GOT3 (cell line): ENCODE data around the gene SS18L1.
"Not testable (repeated sequence)": the region's sequence is repeated elsewhere in the genome, so short reads cannot be mapped to it uniquely, and the experiment has no call there.

ENCODE experiments used
- DNase-seq: peaks from one replicate; lab custom pipeline; 2025; ENCODE audit warnings: mixed read lengths; lab: John Stamatoyannopoulos, UW

The SS18L1 gene

DNA sequence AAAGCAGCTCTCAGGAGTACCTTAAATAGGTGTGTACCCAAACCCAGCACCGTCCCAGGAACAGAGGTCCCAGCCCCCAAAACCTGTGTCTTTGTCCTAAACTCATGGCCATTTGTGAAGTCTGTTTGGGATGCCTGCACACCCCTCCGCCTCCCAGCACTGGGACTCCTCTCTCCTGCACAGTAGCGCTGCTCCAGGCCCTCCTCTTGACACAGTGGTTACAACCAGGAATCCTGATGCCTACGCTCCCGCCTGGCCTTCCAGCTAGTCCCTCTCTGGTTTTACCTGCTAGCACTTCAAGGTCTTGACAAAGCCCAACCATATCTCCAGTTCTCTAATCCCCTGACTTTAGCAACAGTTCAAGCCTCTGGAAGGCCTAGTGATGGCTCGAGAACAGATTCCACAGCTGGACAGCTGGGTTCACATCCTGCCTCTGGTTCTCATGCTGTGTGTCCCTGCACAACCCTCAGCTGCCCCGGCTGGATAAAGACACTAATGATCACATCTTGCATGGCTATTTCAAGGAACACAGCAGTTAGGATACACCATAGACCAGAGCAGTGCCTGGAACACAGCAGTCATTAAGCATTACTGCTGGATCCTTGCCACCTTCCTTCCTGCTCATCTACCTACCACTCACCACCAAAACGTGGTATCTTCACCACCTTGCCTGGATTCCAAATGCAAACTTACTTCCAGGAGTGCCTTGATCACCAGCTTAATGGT, 5.9 kb upstream of the SS18L1 start:
- DNase-seq = no peak

DNA sequence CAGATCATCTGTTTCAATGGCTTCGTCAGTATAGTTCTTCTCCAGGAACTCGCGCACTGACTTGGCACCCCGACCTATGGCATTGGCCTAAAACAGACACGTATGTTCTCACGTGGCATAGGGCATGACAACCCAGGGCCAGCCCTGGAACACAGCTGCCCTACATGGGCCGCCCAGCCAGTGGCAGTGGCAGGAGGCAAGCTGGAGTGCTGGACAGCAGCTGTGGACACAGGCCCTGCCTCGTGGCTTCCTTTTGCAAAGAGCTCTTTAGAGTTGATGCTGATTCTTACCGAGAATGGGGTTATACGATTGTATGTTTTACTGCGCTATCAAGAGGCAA, 5.4 kb upstream of the SS18L1 start:
- DNase-seq = no peak

DNA sequence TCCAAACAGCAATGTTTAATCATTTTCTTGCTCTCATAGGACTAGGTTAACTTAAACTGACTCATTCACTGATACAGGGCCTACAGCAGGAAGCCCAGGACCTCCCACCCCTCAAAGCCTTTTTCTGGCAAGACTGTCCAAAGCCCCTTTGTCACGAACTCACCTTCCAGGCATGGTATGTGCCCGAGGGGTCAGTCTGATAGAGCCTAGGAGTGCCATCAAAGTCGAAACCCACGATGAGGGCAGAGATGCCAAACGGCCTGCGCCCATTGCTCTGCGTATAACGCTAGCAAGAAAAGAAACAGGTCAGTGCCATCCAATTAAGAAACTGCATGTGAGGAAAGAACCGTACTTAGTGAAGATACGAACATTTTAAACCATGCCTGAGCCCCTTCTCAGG, 4.7 kb upstream of the SS18L1 start:
- no peak for DNase-seq

DNA sequence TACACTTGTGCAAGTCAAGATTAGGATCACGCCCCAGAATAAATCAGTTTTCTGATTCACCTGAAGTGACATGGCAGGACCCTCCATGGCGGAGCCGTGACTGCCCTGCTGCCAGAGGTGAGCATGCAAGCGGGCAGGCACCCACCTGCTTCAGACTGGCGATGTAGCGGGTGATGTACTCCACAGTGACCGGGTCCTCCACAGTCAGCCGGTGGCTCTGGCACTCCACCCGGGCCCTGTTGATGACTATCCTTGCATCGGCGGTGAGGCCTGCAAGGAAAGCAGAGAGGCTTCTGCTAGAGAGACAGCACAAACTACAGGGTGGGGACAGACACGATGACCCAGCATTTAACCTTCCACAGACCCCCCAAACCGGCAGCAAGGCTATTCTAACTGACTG, 3.9 kb upstream of the SS18L1 start:
- no peak for DNase-seq

DNA sequence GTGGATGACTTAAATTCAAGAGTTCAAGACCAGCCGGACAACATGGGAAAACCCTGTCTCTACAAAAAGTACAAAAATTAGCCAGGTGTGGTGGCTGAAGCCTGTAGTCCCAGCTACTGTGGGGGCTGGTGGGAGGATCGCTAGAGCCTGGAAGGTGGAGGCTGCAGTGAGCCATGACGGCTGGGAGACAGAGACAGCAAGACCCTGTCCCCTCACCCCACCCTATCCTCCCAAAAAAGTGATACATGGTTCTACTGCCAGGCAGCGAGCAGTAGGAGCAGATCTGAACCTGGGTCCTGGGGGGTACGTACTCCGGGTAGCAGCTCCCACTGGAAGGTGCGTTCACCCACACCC, 2.5 kb upstream of the SS18L1 start:
- no peak for DNase-seq

DNA sequence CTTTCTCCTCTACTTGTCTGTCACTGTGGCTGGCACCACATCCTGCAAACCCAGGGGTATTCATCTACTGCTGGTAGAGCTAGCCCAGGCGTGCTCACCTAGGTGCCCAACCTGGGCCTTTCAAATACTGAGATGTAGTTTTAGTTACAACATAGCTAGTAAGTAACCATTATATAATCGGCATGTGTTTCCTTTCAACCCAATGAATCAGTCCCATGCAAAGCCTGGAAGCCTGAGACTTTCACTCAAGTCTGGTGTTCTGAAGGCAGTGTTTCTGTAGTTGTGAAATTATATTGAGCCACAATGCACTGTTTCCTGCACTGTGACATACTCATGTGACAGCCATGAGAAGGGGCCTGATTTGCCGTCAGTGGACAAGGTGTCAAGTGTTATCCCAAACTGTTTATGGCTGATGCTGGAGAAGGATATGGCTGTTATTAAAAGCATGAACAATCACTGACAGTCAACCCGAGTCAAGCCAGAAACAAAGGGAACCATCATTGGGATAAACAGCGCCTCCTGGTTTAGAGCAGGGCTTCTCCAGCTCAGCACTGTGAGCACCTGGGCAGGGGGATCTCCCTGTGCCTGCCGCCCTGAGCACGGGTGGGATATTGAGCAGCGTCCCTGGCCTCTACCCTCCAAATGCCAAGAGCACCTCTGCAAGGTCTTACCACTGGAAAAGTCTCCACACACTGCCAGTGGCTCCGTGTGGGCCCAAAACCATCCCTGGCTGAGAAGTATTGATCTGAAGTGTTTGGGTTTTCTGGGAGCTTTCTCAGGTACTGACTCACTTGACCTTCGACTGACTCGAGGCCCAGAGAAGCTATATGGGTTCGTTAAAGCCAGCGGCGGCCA, 1.9 kb upstream of the SS18L1 start:
- DNase-seq = no peak

DNA sequence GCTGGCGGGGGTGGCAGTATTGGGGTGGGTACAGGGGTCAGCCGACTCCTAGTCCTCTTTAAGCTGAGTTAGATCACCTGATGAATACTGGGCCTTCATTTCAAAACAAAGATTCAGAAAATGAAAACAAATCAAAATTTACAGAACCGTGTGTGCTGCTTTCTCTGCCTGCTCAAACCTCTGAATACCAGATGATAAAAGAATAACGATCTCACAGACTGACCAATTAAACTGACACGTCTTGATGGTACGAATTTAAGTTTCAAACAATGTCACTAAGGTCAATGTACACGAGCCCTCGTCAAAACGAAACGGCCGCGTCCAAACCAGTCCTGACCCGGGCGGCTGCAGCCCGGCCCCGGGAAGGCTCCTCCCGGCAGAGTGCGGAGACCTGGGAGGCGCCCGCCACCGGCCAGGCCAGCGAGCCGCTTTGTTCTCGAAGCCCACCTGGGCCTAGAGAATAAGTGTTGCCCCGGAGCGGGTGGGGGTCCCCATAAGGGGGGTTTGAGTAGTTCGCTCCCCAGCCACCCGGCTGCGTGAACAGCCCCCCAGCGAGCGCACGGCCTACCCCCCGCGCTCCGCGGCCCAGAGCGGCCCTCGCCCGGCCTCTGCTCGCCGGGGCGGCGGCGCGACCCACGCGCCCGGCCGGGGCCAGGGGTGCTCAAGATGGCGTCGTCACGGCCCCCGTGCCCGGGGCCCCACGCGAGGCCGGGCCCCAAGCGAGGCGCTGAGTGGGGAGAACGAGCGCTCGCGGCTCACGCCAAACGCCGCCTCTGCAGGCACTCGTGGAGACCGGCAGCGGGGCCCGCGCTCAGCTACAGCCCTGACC, 1.1 kb upstream of the SS18L1 start:
- no peak for DNase-seq

DNA sequence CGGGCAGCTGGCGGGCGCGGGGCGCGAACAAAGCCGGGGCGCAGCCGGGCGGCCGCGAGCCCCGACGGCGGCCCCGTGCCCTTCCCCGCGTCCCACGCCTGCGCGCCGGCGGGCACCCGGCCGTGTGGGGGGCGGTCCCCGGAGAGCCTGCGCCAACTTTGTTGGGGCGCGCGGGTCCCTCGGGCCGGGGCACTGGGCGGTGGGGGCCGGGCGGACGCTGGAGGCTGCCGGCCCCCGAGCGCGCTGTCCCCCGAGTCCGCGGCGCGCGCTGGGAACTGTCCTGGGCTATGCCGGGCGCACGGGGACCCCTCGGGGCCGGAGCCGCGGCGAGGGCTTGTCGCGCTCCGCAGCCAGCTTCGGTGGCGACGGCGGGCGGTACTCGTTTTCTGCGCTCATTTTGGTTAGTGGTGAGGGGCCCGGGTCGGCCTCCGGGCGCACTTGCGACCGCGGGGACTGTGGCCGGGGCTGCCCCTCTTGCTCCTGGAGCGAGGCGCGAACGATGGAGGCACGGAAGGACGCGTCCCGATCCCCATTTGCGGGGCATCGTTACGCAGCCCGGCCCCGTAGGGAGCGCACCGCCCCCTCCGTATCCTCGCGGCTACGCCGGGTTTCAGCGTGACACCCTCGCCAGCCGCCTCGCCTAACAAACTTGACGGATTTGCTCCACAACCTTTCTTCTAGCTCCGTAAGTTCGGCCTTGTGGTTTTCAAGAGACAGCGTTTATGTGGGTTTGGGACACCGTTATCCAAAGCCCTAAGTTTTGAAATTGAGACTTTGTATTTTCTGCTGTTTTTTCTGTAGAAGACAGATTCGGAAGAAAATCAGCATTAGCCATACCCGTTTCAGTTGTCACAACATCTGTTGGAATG, 622 bp downstream of the SS18L1 start:
- DNase-seq = no peak

DNA sequence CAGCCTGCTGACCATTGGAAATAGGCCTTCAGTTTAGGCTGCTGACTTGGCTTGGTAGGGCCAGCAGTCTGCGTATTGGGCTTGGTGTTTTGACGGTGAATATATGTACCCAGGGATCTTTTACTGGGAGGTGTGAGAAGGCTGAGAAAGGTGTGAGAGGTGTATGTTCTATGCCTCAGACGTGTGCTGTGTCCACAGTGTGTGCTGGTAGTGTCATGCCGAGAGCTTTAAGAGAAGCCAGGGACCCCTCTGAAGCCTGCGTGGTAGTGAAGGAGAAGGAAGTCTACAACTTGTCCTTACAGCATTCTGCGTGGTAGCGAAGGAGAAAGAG, 2.1 kb downstream of the SS18L1 start:
- no peak for DNase-seq

DNA sequence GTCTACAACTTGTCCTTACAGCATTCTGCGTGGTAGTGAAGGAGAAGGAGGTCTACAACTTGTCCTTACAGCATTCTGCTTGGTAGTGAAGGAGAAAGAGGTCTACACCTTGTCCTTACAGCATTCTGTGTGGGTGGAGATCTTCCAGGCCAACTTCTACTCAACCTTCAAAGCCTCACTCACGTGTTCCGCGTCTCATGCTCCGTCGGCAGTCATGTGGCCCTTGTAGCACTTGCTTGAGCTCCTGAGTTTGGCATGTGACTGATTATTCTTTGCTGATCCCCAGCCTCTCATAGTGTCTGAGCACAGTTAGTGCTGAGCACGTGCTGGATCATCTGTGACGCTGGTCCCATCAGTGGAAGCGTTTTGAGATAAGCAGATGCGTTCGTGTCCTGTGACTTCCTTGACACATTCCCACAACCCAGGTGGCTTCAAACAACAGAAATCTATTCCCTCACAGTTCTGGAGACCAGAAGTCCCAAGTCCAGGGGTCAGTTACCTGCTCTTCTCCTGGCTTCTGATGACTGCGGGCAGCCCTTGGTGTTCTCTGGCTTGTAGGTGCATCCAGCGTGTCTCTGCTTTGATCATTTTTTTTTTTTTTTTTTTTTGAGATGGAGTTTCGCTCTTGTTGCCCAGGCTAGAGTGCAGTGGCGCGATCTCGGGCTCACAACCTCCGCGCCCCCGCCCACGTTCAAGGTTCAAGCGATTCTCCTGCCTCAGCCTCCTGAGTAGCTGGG, 2.6 kb downstream of the SS18L1 start:
- no peak for DNase-seq

DNA sequence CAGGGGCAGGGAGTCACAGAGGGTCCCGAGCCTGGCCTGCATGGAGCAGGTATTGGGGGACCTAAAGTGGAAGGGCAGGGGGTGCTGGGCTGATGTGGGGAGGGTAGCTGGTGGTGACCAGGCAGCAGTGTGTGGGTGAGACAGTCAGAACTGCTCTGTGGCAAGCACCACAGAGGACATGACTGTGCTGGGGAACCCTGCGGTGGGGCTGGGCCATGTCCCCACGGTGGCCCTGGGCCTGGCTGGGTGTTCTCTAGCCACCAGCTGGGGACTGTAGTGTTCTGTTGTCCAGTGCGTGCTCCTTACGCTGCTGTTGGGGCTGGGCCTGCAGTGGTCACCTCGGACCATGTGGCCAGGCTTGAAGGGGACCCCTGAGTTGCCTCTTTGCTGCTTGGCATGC, 3.6 kb downstream of the SS18L1 start:
- DNase-seq = no peak

DNA sequence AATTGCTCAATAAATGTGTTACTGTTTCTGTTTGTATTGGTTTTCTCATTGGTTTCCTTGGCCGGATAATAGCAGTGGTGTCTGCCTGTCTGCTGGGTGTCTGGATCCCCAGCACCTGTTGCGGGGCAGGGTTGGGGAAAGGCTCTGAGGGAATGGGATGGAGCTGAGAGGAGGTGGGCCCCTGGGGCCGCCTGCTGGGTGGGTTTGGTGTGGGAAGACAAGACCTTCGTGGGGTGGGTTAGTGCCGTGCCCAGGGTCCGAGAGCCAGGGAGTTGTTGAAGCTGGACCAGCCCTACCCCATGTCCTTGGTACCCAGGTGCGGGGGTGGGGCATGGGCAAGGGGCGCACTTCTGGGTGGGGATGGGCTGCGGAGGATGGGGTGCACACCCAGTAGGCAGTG, 4.0 kb downstream of the SS18L1 start:
- DNase-seq = no peak

DNA sequence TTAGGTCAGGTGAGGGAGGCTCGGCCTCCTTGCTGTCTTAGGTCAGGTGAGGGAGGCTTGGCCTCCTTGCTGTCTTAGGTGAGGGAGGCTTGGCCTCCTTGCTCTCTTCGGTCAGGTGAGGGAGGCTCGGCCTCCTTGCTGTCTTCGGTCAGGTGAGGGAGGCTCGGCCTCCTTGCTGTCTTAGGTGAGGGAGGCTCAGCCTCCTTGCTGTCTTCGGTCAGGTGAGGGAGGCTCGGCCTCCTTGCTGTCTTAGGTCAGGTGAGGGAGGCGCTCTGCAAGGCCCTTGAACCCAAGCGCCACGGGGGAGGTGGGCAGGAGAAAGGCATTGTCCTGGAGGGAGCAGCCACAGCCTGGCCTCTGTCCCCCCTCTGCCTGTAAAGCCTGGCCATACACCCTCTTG, 4.8 kb downstream of the SS18L1 start:
- not testable (repeated sequence) for DNase-seq

DNA sequence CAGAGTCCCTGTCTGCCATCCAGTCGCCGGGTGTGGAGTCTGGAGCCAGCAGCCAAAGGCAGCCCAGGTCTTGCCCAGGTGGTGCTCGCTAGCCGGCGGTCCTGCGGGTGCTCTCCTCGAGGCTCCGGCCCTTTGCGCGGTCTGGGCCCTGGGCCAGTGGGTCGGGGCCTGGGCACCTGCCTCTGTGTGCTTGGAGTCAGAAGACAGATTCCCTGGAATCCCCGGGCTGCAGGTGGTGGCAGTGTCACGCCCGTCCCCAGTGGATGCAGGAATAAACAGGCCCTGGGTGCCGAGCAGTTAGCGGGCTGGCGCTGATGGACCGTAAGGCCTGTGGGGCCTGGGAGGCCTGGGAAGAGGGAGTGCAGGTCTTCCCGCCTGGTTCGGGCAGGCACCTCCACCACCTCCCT, 5.3 kb downstream of the SS18L1 start:
- DNase-seq = no peak

DNA sequence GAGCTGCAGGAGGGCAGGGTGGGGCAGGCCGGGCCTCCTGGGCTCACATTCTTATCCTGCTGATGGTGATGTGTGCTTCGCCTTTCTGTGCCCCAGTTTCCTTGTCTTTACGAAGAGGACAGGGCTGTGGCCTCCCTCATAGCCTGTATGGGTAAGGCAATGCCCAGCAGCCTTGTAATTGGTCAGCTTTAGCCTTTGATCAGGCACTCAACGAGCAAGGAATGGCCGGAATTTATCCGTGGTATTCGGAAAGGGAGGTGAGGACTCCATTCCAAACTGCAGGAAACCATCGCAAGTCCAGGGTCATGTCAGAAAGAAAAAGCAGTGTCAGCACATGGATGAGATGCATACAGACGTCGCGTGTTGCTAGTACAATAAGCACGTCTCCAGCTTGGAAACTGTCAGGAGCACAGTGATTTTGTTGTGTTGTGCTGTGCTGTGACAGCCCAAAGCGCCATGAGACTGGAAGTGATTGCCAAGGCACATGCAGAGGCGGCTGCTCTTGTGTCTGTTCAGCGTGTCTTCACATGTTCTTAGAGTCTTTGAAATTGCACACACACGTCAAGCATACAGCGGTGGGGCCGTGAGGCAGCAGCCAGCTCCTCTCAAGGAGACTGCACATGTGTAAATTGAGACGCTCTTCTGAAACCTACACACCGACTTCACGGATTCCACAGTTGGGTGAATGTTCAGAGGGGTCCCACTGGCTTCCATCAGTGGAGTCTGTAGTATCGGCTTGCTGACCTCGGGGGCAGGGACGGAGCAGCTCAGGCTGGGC, 6.2 kb downstream of the SS18L1 start:
- DNase-seq = no peak

DNA sequence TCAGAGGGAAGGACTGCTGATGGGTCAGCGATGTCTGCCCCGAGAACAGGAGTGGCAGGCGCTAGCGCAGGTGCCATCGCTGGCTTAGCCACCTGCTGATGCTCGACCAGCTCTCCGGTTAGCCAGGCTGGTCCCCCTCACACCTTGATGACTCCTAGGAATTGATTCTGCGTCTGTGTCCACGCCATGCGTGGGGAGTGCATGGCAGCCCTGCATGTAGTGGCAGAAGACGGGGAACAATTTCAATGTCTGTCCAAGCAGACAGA, 6.7 kb downstream of the SS18L1 start:
- no peak for DNase-seq

DNA sequence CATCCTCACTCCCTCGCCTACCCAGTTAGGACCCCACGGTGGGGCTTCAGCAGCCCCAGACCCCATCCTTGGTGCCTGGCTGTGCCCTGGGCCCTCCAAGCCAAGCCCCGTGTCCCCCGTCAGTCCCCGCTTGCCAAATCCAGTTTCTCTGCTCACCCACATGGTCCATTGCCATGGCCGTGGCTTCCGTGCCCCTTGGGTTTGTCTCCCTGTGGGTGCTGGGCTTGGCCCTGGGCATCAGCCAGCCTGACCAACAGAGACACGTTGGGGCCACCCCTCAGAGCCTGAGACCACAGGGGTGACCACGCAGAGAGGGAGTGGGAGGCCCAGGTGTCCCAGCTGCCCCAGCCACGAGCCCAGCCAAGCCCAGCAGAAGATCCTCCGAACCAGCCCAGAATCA, 7.7 kb downstream of the SS18L1 start:
- DNase-seq = no peak

DNA sequence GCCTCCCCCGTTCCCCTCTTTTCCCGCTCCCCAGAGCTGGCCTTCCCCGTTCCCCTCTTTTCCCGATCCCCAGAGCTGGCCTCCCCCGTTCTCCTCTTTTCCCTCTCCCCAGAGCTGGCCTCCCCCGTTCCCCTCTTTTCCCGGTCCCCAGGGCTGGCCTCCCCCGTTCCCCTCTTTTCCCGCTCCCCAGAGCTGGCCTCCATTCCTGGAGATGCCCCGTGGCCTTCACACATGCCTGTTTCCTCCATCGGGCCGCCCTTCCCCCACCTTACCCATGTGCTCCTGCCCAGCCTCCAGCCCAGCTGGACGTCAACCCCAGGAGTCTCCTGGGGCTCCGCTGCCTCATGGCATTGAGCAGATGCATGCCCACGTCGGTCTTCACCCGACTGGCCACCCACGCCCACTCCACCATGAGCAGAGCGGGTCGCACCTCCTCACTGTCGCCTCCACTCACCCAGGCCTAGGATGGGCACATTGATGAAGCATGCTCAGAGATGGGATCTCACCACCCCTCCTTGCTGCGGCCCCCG, 8.3 kb downstream of the SS18L1 start:
- DNase-seq = no peak

DNA sequence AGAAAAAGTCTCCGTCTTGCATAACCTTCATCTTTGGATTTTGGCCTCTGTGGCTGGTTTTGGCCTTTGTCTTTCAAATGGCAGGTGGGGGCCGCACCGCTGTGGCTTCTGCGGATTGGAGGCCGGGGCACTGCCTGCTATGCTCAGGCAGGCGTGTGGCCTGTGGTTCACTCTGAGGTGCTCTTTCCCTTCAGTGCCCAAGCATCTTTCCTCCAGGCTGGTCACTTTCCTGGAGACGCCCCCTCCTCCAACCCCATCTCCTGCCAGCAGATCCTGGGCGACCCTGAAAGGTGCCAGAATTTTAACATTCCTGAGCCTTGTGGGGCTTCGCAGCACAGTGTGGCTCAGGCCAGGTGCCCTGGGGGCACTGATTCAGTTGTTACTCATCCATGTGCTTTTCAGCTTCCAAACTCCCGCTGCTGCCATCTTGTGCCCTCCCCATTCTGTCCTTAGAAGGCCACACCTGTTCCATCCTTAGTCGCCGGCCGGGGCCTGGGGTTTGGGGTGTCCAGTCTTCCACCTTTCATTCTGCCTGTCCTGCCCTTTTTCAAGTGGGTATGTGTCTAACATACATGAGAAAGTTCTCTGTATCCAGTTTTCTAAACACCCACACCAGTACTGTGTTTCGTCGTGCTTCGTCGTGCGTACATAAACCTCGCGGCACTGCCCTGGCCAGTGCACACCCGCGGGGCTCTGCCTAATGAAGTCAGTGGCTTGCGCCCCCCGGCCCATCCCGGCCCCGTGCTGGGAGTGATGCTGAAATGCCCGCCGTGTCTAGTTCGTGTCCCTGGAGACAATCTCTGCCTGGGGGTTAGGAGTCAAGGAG, 12.1 kb downstream of the SS18L1 start:
- DNase-seq = no peak

DNA sequence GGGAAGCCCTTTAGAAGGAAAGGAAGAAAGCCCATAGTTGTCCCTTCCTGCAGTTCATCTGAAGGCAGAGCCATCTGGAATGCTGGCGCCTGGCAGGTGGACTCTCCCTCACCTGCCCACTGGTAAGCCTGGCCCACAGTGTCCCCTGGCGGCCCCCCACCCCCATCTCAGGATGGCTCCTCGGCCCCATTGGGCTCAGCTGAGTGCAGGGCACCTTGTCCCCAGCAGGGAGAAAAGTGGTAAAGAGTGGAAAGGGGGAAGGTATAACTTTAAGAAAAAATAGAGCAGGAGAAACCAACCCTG, 12.6 kb downstream of the SS18L1 start:
- no peak for DNase-seq
